Body of pancreas (tissue), 4 donors: ENCODE results near the gene NHLRC1.

Source experiments
- CTCF ChIP-seq, 7 experiments: fragments of 450-650 bp in 4 of 7; fragments of 200-600 bp in 3 of 7; sonication (generic) in 3 of 7; IDR thresholded peaks; one replicate each; pipeline ENCODE4 v1.5.1; 2016 to 2019; ENCODE audit warnings: antibody characterized with exemption in 7 of 7
- POLR2A ChIP-seq, 3 donors: fragments of 450-650 bp; IDR thresholded peaks; one replicate each; pipeline ENCODE4 v1.6.1; 2016; ENCODE audit warnings: antibody characterized with exemption in 3 of 3, mild to moderate bottlenecking in 2 of 3

GRCh38 chr6:18117136-18117535 lies 5.3 kb downstream of the NHLRC1 start:
- TF ChIP-seq POLR2A (IDR thresholded peaks at IDR 0.05), result no peak
- TF ChIP-seq CTCF (IDR thresholded peaks at IDR 0.05), result no peak
